C4-2B (cell line): Measurements from ENCODE around the gene KLHL22.

Source experiments
- H3K27ac ChIP-seq: fragments of 450-650 bp; 2 replicates; pipeline ENCODE4 v1.5.1; 2017
- CTCF ChIP-seq: fragments of 450-650 bp; conservative IDR thresholded peaks from 2 replicates; pipeline ENCODE4 v1.5.1; 2017; ENCODE audit warnings: mild to moderate bottlenecking
- ZFX ChIP-seq: fragments of 450-650 bp; IDR thresholded peaks from 2 replicates; pipeline ENCODE4 v1.6.1; 2017

KLHL22 gene

GRCh38 chr22:20530368-20531153 is 35.0 kb upstream of the KLHL22 start:
- TF ChIP-seq ZFX (no peak), CTCF (no peak)
- H3K27ac ChIP-seq: no peak overlapping the region

- TF ChIP-seq CTCF: no peak
- no peak for TF ChIP-seq ZFX
- H3K27ac ChIP-seq: no peak overlapping the region
Measured at GRCh38 chr22:20528405-20528978, 32.9 kb upstream of the KLHL22 start.

GRCh38 chr22:20526628-20527355 is 31.2 kb upstream of the KLHL22 start:
- TF ChIP-seq ZFX (no peak), CTCF (no peak)
- no peak overlapping the region for H3K27ac ChIP-seq

- H3K27ac ChIP-seq: no peak overlapping the region
- no peak for TF ChIP-seq ZFX
- TF ChIP-seq CTCF: no peak
Measured at GRCh38 chr22:20526305-20526627, 30.7 kb upstream of the KLHL22 start.

GRCh38 chr22:20525048-20525447 is 29.5 kb upstream of the KLHL22 start:
- no peak overlapping the region for H3K27ac ChIP-seq
- no peak for TF ChIP-seq ZFX
- no peak for TF ChIP-seq CTCF

GRCh38 chr22:20524004-20524481 is 28.4 kb upstream of the KLHL22 start:
- no peak overlapping the region for H3K27ac ChIP-seq
- TF ChIP-seq CTCF: no peak
- TF ChIP-seq ZFX: no peak
